DMS 273 (cell line): Measurements from ENCODE around the gene GAS6.
"Not testable (repeated sequence)": the region's sequence is repeated elsewhere in the genome, so short reads cannot be mapped to it uniquely, and the experiment has no call there.

ENCODE experiments used
- DNase-seq: peaks from one replicate; lab custom pipeline; 2025; ENCODE audit not compliant: unreplicated experiment; lab: John Stamatoyannopoulos, UW

The GAS6 gene

GRCh38 chr13:113840541-113841352 is 23.1 kb downstream of the GAS6 start:
- DNase-seq: no peak

DNA sequence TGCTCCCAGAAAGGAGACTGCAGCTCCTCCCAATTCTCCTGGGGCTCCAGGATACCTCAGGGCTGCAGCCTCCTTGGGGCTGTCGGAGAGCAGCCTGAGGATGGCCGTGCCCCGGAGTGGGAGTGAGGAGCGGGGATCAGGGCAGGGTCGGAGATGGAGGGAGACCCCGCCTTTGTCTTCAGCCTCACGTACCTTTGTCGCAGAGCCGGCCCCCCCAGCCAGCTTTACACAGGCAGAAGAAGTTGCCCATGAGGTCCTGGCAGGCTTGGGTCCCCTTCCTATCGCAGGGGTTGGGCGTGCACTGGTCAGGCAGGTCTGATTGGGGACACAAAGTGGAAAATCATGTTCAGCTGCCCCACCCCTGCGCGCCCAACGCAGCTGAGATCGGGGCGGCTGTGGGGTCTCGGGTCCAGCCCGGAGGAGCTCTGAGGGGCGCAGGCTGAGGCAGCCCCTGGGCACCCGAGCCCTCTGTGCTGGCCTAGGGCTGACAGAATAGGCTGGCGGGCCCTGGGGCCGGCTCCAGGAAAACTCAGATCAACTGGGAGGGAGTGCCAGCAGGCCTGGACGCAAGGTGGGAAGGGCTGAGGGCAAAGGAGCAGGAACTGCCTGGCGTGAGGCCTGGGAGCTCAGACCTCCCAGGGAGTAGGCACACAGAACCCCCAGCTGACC is 24.2 kb downstream of the GAS6 start:
- no peak for DNase-seq

DNA sequence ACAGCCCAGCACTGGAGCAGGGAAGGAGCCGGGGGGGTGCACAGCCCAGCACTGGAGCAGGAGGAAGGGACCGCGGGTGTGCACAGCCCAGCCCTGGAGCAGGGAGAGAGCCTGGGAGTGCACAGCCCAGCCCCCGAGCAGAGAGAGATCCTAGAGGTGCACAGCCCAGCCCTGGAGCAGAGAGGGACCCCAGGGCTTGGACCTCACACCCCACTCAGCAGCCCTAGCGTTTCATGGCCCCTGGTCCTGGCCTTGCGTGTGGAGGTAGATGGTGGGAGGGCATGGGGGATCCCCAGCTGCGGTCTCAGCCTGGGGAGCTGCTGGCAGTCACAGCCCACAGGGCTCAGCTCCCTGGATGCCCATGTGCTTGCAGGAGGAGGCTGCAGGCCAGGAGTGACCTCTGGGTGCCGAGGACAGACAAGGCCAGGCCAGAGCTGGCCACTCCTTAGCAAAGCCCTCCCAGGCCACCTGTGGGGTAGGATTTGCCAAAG is 25.1 kb downstream of the GAS6 start:
- DNase-seq: no peak

- DNase-seq: peak; percentile 80
Observed at GRCh38 chr13:113837560-113838355, 26.1 kb downstream of the GAS6 start.

GRCh38 chr13:113836768-113837559 is 26.9 kb downstream of the GAS6 start:
- peak; percentile 65 for DNase-seq

GRCh38 chr13:113835461-113836270 is 28.2 kb downstream of the GAS6 start:
- DNase-seq: peak; percentile 79

DNA sequence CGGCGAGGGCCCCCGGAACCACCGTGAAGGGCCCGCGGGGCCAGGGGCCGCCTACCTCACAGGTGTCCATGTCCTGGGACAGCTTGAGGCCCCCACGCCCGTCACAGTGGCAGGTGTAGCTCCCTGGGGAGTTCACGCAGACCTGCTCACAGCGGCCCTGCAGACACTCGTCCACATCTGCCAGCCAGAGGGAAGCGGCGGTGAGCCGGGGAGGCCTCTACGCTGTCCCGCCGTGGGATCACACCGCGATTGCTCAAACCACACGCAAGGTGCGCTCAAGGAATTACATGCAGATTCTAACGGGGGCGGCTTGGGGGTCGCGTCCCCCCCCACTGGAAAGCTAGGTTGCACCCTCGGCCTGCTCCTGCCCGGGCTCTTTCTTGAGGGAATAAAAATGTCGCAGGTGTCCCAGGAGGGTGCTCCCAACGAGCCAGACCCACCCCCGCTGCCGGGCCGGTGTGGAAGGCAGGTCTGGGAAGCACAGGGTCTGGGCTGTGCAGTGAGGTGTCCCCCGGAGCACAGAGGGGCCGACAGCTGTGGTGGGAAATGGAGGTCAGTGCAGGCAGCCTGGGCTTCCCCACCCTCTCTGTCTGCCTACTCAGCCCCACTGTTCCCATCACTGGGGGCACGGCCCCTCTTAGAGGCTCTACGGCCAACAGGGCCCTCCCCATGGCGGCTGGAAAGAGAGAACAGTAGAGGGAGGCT is 29.2 kb downstream of the GAS6 start:
- DNase-seq: no peak

DNA sequence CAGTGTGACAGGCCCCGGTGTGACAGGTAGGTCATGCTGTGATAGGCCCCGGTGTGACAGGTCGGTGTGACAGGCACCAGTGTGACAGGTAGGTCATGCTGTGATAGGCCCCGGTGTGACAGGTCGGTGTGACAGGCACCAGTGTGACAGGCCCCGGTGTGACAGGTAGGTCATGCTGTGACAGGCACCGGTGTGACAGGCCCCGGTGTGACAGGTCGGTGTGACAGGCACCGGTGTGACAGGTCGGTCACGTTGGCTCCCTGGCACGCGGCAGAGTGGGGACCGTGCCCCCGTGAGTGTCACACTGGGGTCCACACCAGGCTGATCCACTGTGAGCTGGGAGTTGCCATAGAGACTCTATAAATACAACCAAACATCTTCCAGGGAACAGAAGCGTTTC is 29.9 kb downstream of the GAS6 start:
- not testable (repeated sequence) for DNase-seq

- DNase-seq: no peak
Observed at GRCh38 chr13:113833111-113833830, 30.6 kb downstream of the GAS6 start.

DNA sequence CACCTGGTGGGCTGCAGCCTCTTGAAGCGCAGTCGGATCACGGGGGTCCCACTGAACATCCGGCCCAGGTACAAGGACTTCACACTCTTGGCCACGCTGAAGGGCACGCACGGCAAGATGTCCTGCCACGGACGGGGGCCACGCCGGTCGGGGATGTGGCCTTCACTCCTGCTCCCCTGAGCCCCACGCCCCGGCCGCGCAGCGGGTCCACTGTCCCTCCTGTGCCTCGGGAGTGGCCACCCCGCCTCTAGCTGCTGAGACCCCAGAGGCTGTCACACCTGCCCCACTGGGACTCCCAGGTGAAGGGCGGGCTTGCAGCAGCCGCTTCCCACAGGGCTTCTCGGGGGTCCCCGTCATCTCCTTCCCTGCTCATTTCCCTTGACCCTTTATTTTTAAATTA is 31.2 kb downstream of the GAS6 start:
- DNase-seq: no peak

- no peak for DNase-seq
Observed at GRCh38 chr13:113832205-113832604, 31.7 kb downstream of the GAS6 start.

DNA sequence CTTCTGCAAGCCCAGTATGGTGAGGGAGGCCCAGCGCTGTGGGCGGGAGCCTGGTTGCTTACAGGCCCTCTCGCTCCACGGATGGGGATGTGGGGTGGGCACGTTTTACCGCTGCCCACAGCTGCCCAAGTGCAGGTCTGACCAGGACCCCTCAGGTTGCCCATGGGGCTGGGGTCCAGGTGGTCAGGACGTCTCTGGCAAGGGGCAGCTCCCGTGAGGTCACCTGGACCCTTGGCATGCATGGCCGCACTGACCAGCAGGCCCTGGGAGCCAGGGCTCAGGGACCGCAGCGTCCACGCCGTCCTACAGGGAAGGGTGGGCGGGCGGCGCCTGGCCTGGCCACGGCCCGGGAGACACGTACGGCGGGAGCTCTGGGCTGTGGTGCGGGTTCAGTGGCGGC is 32.8 kb downstream of the GAS6 start:
- no peak for DNase-seq

- DNase-seq: not testable (repeated sequence)
Observed at GRCh38 chr13:113830426-113830950, 33.4 kb downstream of the GAS6 start.

DNA sequence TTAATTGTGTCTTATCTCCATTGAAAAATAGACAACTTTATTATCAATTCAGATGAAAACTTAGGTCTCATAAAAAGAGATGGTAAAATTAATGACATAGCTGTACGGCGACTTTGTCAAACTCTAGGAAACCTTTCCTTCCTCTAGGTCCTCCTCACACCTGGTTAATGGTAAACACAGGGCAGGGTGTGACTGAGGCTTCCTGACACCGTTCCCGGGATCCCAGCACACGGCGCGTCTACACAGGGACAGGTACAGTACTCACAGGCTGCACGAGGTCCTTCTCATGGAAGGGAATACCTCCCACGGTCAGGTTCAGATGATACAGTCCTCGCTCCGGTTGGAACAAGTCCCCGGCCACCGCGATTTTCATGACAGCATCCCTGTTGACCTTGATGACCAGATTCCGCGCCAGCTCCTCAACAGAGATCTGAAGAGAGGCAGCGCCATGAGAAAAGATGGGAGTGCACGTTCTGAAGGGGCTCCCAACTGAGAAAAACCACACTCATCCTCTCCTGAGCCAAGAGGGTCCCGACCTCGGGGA is 35.5 kb downstream of the GAS6 start:
- DNase-seq: no peak

- no peak for DNase-seq
Observed at GRCh38 chr13:113827021-113827420, 36.9 kb downstream of the GAS6 start.

- DNase-seq: not testable (repeated sequence)
Observed at GRCh38 chr13:113826446-113826845, 37.4 kb downstream of the GAS6 start.

DNA sequence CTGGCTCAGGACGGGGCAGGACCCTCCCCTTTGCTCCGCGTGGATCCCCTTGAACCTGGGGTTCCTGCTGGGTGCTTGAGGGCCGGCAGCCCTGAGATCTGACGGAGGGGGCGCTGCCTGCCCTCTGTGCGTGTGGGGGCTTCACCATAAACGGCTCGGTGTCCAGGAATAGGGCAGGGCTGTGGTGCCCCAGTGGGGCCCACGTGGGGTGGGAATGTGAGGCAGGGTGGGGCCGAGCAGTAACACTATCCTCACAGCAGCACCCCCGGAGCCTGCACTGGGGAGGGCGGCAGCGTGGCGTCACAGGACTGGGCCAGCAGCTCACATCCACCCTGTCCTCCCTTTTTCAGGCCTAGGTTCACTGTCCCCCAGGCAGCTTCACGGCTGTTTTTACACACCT is 38.0 kb downstream of the GAS6 start:
- DNase-seq: no peak

GRCh38 chr13:113823771-113824170 is 40.1 kb downstream of the GAS6 start:
- no peak for DNase-seq
